IPS DF 4.7 (cell line): ENCODE measurements around the gene FRK.
"Not testable (repeated sequence)": the region's sequence is repeated elsewhere in the genome, so short reads cannot be mapped to it uniquely, and the experiment has no call there.

Source experiments
- DNase-seq: peaks from one replicate; pipeline ENCODE4 v3.0.0-alpha.2; 2013; ENCODE audit warnings: low spot score; ENCODE audit errors: extremely low read depth

Gene FRK

GRCh38 chr6:115891111-115891669 is 169.5 kb downstream of the FRK start:
- no peak for DNase-seq

- no peak for DNase-seq
These were observed 170.5 kb downstream of the FRK start for GRCh38 chr6:115890238-115890637.

GRCh38 chr6:115888687-115889470 is 171.8 kb downstream of the FRK start:
- not testable (repeated sequence) for DNase-seq

- DNase-seq = no peak
These were observed 172.8 kb downstream of the FRK start for GRCh38 chr6:115887891-115888290.

GRCh38 chr6:115885636-115886366 is 174.9 kb downstream of the FRK start:
- DNase-seq = no peak

- no peak for DNase-seq
These were observed 177.9 kb downstream of the FRK start for GRCh38 chr6:115882771-115883170.

- DNase-seq = no peak
These were observed 178.5 kb downstream of the FRK start for GRCh38 chr6:115882174-115882573.
